GM04504 (cell line): ENCODE data around the gene MMP13.
"Not testable (repeated sequence)": the region's sequence is repeated elsewhere in the genome, so short reads cannot be mapped to it uniquely, and the experiment has no call there.

ENCODE experiments used
- DNase-seq: peaks from one replicate; pipeline ENCODE4 v3.0.0-alpha.2; 2012; ENCODE audit warnings: low read depth

The MMP13 gene

GRCh38 chr11:102935514-102935913 lies 20.0 kb downstream of the MMP13 start:
- DNase-seq = no peak

- no peak for DNase-seq
Observed at GRCh38 chr11:102934735-102935134, 20.8 kb downstream of the MMP13 start.

- no peak for DNase-seq
Observed at GRCh38 chr11:102933627-102934026, 21.9 kb downstream of the MMP13 start.

GRCh38 chr11:102932678-102933077 lies 22.9 kb downstream of the MMP13 start:
- no peak for DNase-seq

GRCh38 chr11:102930451-102930850 lies 25.1 kb downstream of the MMP13 start:
- DNase-seq = no peak

GRCh38 chr11:102929972-102930371 lies 25.6 kb downstream of the MMP13 start:
- DNase-seq = no peak

GRCh38 chr11:102929166-102929565 lies 26.4 kb downstream of the MMP13 start:
- no peak for DNase-seq

- no peak for DNase-seq
Observed at GRCh38 chr11:102928247-102928646, 27.3 kb downstream of the MMP13 start.

- no peak for DNase-seq
Observed at GRCh38 chr11:102927624-102927990, 27.9 kb downstream of the MMP13 start.

- DNase-seq = no peak
Observed at GRCh38 chr11:102926961-102927623, 28.4 kb downstream of the MMP13 start.

GRCh38 chr11:102926517-102926916 lies 29.0 kb downstream of the MMP13 start:
- no peak for DNase-seq

- no peak for DNase-seq
Observed at GRCh38 chr11:102925988-102926387, 29.5 kb downstream of the MMP13 start.

GRCh38 chr11:102924851-102925380 lies 30.6 kb downstream of the MMP13 start:
- DNase-seq = peak; percentile 40

- no peak for DNase-seq
Observed at GRCh38 chr11:102921587-102922220, 33.8 kb downstream of the MMP13 start.

- DNase-seq = no peak
Observed at GRCh38 chr11:102920118-102920684, 35.3 kb downstream of the MMP13 start.

- no peak for DNase-seq
Observed at GRCh38 chr11:102915044-102915375, 40.5 kb downstream of the MMP13 start.

- DNase-seq = no peak
Observed at GRCh38 chr11:102914238-102915043, 41.1 kb downstream of the MMP13 start.

GRCh38 chr11:102912482-102912830 lies 43.1 kb downstream of the MMP13 start:
- DNase-seq = no peak

GRCh38 chr11:102911758-102912481 lies 43.6 kb downstream of the MMP13 start:
- DNase-seq = no peak

- not testable (repeated sequence) for DNase-seq
Observed at GRCh38 chr11:102905848-102906247, 49.7 kb downstream of the MMP13 start.

- not testable (repeated sequence) for DNase-seq
Observed at GRCh38 chr11:102903895-102904294, 51.6 kb downstream of the MMP13 start.

- DNase-seq = no peak
Observed at GRCh38 chr11:102900346-102900745, 55.2 kb downstream of the MMP13 start.
